HUES64 (cell line): ENCODE results near the gene USP34.

Source experiments
- H3K27ac ChIP-seq: 2 replicates; pipeline ENCODE4 v1.7.0; 2013; ENCODE audit warnings: low read depth, low read length, inconsistent platforms
- H3K27me3 ChIP-seq: 2 replicates; pipeline ENCODE4 v1.6.1; 2013; ENCODE audit warnings: mild to moderate bottlenecking, low read length; ENCODE audit not compliant: insufficient read depth
- H3K36me3 ChIP-seq: 2 replicates; pipeline ENCODE4 v1.6.1; 2013; ENCODE audit warnings: mild to moderate bottlenecking, low read length; ENCODE audit not compliant: insufficient read depth
- H3K4me1 ChIP-seq: 2 replicates; pipeline ENCODE4 v1.6.1; 2013; ENCODE audit warnings: mild to moderate bottlenecking, low read length, moderate library complexity; ENCODE audit not compliant: insufficient read depth
- H3K4me3 ChIP-seq: 2 replicates; pipeline ENCODE4 v1.5.1; 2013; ENCODE audit warnings: mild to moderate bottlenecking, low read length, moderate library complexity
- H3K9ac ChIP-seq: 2 replicates; pipeline ENCODE4 v1.6.1; 2013; ENCODE audit warnings: mild to moderate bottlenecking, low read depth, low read length
- H3K9me3 ChIP-seq: 2 replicates; pipeline ENCODE4 v1.6.1; 2013; ENCODE audit warnings: low read depth, low read length; ENCODE audit not compliant: insufficient read depth
- WGBS: fragments of 150-250, 120-280 bp; methylation state at CpG from one replicate; pipeline ENCODE4 v1.1.7; 2013; ENCODE audit warnings: missing lambda C conversion rate; 5-methylcytosine and 5-hydroxymethylcytosine counted together

Gene USP34

GRCh38 chr2:61288070-61288841 is 182.6 kb downstream of the USP34 start:
- 93% methylated on average over 8 of the region's 8 CpGs for WGBS
- Histone ChIP-seq H3K9ac (no peak overlapping the region), H3K4me1 (no peaks in the 10 kb centered on the region)

GRCh38 chr2:61287254-61287653 is 183.6 kb downstream of the USP34 start:
- WGBS: 98% methylated on average over 4 of the region's 4 CpGs
- H3K9ac ChIP-seq: no peak overlapping the region
- H3K36me3 ChIP-seq: peaks cover 76% of the 10 kb centered on the region

More at GRCh38 chr2:61288070-61288841, 182.6 kb downstream of the USP34 start:
- Histone ChIP-seq H3K9me3 (no peaks in the 10 kb centered on the region), H3K27ac (no peak overlapping the region), H3K4me3 (no peak overlapping the region), H3K36me3 (peaks cover 76% of the 10 kb centered on the region), H3K27me3 (no peaks in the 10 kb centered on the region)

GRCh38 chr2:61283443-61284160 is 187.3 kb downstream of the USP34 start:
- Histone ChIP-seq H3K36me3 (peaks cover 80% of the 10 kb centered on the region), H3K4me3 (no peak overlapping the region), H3K9me3 (no peaks in the 10 kb centered on the region), H3K27me3 (no peaks in the 10 kb centered on the region), H3K27ac (no peak overlapping the region), H3K9ac (no peak overlapping the region), H3K4me1 (no peaks in the 10 kb centered on the region)
- no CpG with 5 or more reads among the region's 1 CpG for WGBS

More at GRCh38 chr2:61287254-61287653, 183.6 kb downstream of the USP34 start:
- H3K9me3 ChIP-seq: no peaks in the 10 kb centered on the region
- H3K4me1 ChIP-seq: no peaks in the 10 kb centered on the region
- no peak overlapping the region for H3K4me3 ChIP-seq
- H3K27ac ChIP-seq: no peak overlapping the region
- no peaks in the 10 kb centered on the region for H3K27me3 ChIP-seq

GRCh38 chr2:61282104-61282590 is 188.7 kb downstream of the USP34 start:
- Histone ChIP-seq H3K27ac (no peak overlapping the region), H3K4me1 (no peaks in the 10 kb centered on the region), H3K36me3 (peaks cover 81% of the 10 kb centered on the region), H3K4me3 (no peak overlapping the region), H3K9me3 (no peaks in the 10 kb centered on the region), H3K27me3 (no peaks in the 10 kb centered on the region), H3K9ac (no peak overlapping the region)
- WGBS: 96% methylated on average over 6 of the region's 6 CpGs

- Histone ChIP-seq H3K4me1 (no peaks in the 10 kb centered on the region), H3K9ac (no peak overlapping the region), H3K27me3 (no peaks in the 10 kb centered on the region), H3K36me3 (peaks cover 81% of the 10 kb centered on the region), H3K4me3 (no peak overlapping the region), H3K9me3 (no peaks in the 10 kb centered on the region), H3K27ac (no peak overlapping the region)
- WGBS: 94% methylated on average over 3 of the region's 3 CpGs
Observed at GRCh38 chr2:61281321-61281720, 189.6 kb downstream of the USP34 start.

GRCh38 chr2:61277756-61278155 is 193.1 kb downstream of the USP34 start:
- 95% methylated on average over 13 of the region's 13 CpGs for WGBS
- Histone ChIP-seq H3K9ac (no peak overlapping the region), H3K27me3 (no peaks in the 10 kb centered on the region), H3K36me3 (peaks cover 79% of the 10 kb centered on the region), H3K9me3 (no peaks in the 10 kb centered on the region), H3K4me3 (no peak overlapping the region), H3K4me1 (no peaks in the 10 kb centered on the region), H3K27ac (0 out of 2 replicates have a peak overlapping the region, but pooled peaks have one; percentile 0)

- Histone ChIP-seq H3K36me3 (peaks cover 63% of the 10 kb centered on the region), H3K4me3 (no peak overlapping the region), H3K27me3 (no peaks in the 10 kb centered on the region), H3K27ac (no peak overlapping the region), H3K9ac (no peak overlapping the region), H3K4me1 (no peaks in the 10 kb centered on the region), H3K9me3 (no peaks in the 10 kb centered on the region)
- 94% methylated on average over 1 of the region's 1 CpG for WGBS
Observed at GRCh38 chr2:61275575-61276184, 195.2 kb downstream of the USP34 start.

GRCh38 chr2:61272421-61273070 is 198.3 kb downstream of the USP34 start:
- 91% methylated on average over 4 of the region's 4 CpGs for WGBS
- no peak overlapping the region for H3K9ac ChIP-seq
- H3K4me1 ChIP-seq: no peaks in the 10 kb centered on the region
- H3K9me3 ChIP-seq: no peaks in the 10 kb centered on the region
- H3K4me3 ChIP-seq: no peak overlapping the region
- H3K36me3 ChIP-seq: peaks cover 54% of the 10 kb centered on the region
- H3K27me3 ChIP-seq: no peaks in the 10 kb centered on the region
- no peak overlapping the region for H3K27ac ChIP-seq

- H3K36me3 ChIP-seq: peaks cover 57% of the 10 kb centered on the region
- H3K4me3 ChIP-seq: no peak overlapping the region
- no peak overlapping the region for H3K27ac ChIP-seq
- 98% methylated on average over 2 of the region's 4 CpGs for WGBS
- no peaks in the 10 kb centered on the region for H3K9me3 ChIP-seq
- H3K4me1 ChIP-seq: no peaks in the 10 kb centered on the region
- H3K27me3 ChIP-seq: no peaks in the 10 kb centered on the region
- H3K9ac ChIP-seq: no peak overlapping the region
Observed at GRCh38 chr2:61268249-61268648, 202.6 kb downstream of the USP34 start.

- peaks cover 62% of the 10 kb centered on the region for H3K36me3 ChIP-seq
- no peaks in the 10 kb centered on the region for H3K27me3 ChIP-seq
- no peak overlapping the region for H3K27ac ChIP-seq
- H3K4me3 ChIP-seq: no peak overlapping the region
- 89% methylated on average over 7 of the region's 7 CpGs for WGBS
- no peaks in the 10 kb centered on the region for H3K9me3 ChIP-seq
- no peaks in the 10 kb centered on the region for H3K4me1 ChIP-seq
- H3K9ac ChIP-seq: no peak overlapping the region
Observed at GRCh38 chr2:61266632-61267505, 204.0 kb downstream of the USP34 start.
